Karpas-422 (cell line): Measurements from ENCODE around the gene DNAJA4. TPM values are rescaled to one million over a fixed set of nuclear protein-coding genes. Genes with fewer than 3 reads are reported as not detected.

Experiments
- DNase-seq: peaks from one replicate; pipeline ENCODE4 v3.0.0-alpha.2; 2015
- H2AFZ ChIP-seq: fragments of 200-600 bp; sonication (generic); 2 replicates; pipeline ENCODE4 v1.6.1; 2014; ENCODE audit warnings: antibody characterized with exemption, low read length, mixed read lengths
- H3K27ac ChIP-seq: fragments of 200-600 bp; sonication (generic); 2 replicates; pipeline ENCODE4 v1.5.1; 2014; ENCODE audit warnings: mild to moderate bottlenecking, low read length, moderate library complexity
- H3K27me3 ChIP-seq: fragments of 200-600 bp; sonication (generic); 2 replicates; pipeline ENCODE4 v1.6.1; 2014; ENCODE audit warnings: low read length, mixed read lengths
- H3K36me3 ChIP-seq: fragments of 200-600 bp; sonication (generic); 2 replicates; pipeline ENCODE4 v1.6.1; 2014; ENCODE audit warnings: low read length, mixed read lengths; ENCODE audit not compliant: insufficient read depth
- H3K4me1 ChIP-seq: fragments of 200-600 bp; sonication (generic); 2 replicates; pipeline ENCODE4 v1.6.1; 2014; ENCODE audit warnings: mild to moderate bottlenecking, low read length, mixed read lengths
- H3K4me2 ChIP-seq: fragments of 200-600 bp; sonication (generic); 2 replicates; pipeline ENCODE4 v1.6.1; 2014; ENCODE audit warnings: low read length, low read depth, mild to moderate bottlenecking; ENCODE audit not compliant: poor library complexity, severe bottlenecking
- H3K4me3 ChIP-seq: fragments of 200-600 bp; sonication (generic); 2 replicates; pipeline ENCODE4 v1.5.1; 2014; ENCODE audit warnings: mild to moderate bottlenecking, antibody characterized with exemption, low read length, mixed read lengths
- H3K79me2 ChIP-seq: fragments of 200-600 bp; sonication (generic); 2 replicates; pipeline ENCODE4 v1.6.1; 2014; ENCODE audit warnings: mild to moderate bottlenecking, low read length, mixed read lengths
- H3K9ac ChIP-seq: fragments of 200-600 bp; sonication (generic); 2 replicates; pipeline ENCODE4 v1.6.0; 2014; ENCODE audit warnings: low read length
- H3K9me2 ChIP-seq: fragments of 200-600 bp; sonication (generic), shearing (Covaris generic); replicated peaks from 2 replicates; pipeline ENCODE4 v1.6.0; 2014; ENCODE audit warnings: mild to moderate bottlenecking, low read length, moderate library complexity; ENCODE audit not compliant: insufficient read depth
- H3K9me3 ChIP-seq: fragments of 300-700, 200-600 bp; sonication (generic); 2 replicates; pipeline ENCODE4 v1.6.1; 2014; ENCODE audit warnings: low read length, mixed read lengths
- H4K20me1 ChIP-seq: fragments of 200-600 bp; sonication (generic); 2 replicates; pipeline ENCODE4 v1.6.1; 2014; ENCODE audit warnings: mild to moderate bottlenecking, antibody characterized with exemption, low read length, low read depth; ENCODE audit not compliant: insufficient read depth
- total RNA-seq: library from RNA; depleted of rRNA; stranded (reverse); fragments of >200 nt; shearing (Covaris generic); gene quantifications from 2 replicates; pipeline ENCODE4 v1.2.3, GENCODE V29; 2014; ENCODE audit warnings: low replicate concordance

The DNAJA4 gene
- total RNA-seq, 1 experiment from 2014 or later = not detected

GRCh38 chr15:78228356-78228996 lies 35.9 kb upstream of the DNAJA4 start:
- Histone ChIP-seq H3K9ac (no peak overlapping the region), H3K79me2 (no peaks in the 10 kb centered on the region), H4K20me1 (no peaks in the 10 kb centered on the region), H3K36me3 (no peaks in the 10 kb centered on the region), H3K27ac (no peak overlapping the region), H3K4me3 (no peak overlapping the region), H3K27me3 (no peaks in the 10 kb centered on the region), H3K9me3 (no peaks in the 10 kb centered on the region), H3K4me1 (no peaks in the 10 kb centered on the region), H2AFZ (no peak overlapping the region), H3K9me2 (no peaks in the 10 kb centered on the region), H3K4me2 (no peak overlapping the region)
- no peak for DNase-seq

GRCh38 chr15:78229431-78230406 lies 34.6 kb upstream of the DNAJA4 start:
- H3K9ac ChIP-seq = no peak overlapping the region
- H3K9me2 ChIP-seq = no peaks in the 10 kb centered on the region
- no peaks in the 10 kb centered on the region for H3K79me2 ChIP-seq
- no peaks in the 10 kb centered on the region for H4K20me1 ChIP-seq
- H3K4me2 ChIP-seq = no peak overlapping the region
- no peak overlapping the region for H2AFZ ChIP-seq
- no peak overlapping the region for H3K27ac ChIP-seq
- H3K9me3 ChIP-seq = no peaks in the 10 kb centered on the region
- no peak for DNase-seq
- H3K27me3 ChIP-seq = no peaks in the 10 kb centered on the region
- no peaks in the 10 kb centered on the region for H3K36me3 ChIP-seq
- no peaks in the 10 kb centered on the region for H3K4me1 ChIP-seq
- H3K4me3 ChIP-seq = no peak overlapping the region

- Histone ChIP-seq H3K4me3 (no peak overlapping the region), H3K4me2 (no peak overlapping the region), H3K9ac (no peak overlapping the region), H2AFZ (no peak overlapping the region), H4K20me1 (no peaks in the 10 kb centered on the region), H3K27ac (no peak overlapping the region), H3K9me3 (no peaks in the 10 kb centered on the region), H3K27me3 (no peaks in the 10 kb centered on the region), H3K4me1 (no peaks in the 10 kb centered on the region), H3K79me2 (no peaks in the 10 kb centered on the region), H3K36me3 (no peaks in the 10 kb centered on the region), H3K9me2 (no peaks in the 10 kb centered on the region)
- no peak for DNase-seq
These were observed 31.4 kb upstream of the DNAJA4 start for GRCh38 chr15:78232951-78233350.

GRCh38 chr15:78233496-78233895 lies 30.9 kb upstream of the DNAJA4 start:
- no peaks in the 10 kb centered on the region for H3K4me1 ChIP-seq
- H3K79me2 ChIP-seq = no peaks in the 10 kb centered on the region
- no peak overlapping the region for H3K4me3 ChIP-seq
- H4K20me1 ChIP-seq = no peaks in the 10 kb centered on the region
- no peaks in the 10 kb centered on the region for H3K9me3 ChIP-seq
- no peak overlapping the region for H2AFZ ChIP-seq
- H3K9me2 ChIP-seq = no peaks in the 10 kb centered on the region
- H3K9ac ChIP-seq = no peak overlapping the region
- no peaks in the 10 kb centered on the region for H3K27me3 ChIP-seq
- H3K4me2 ChIP-seq = no peak overlapping the region
- H3K27ac ChIP-seq = no peak overlapping the region
- no peaks in the 10 kb centered on the region for H3K36me3 ChIP-seq
- no peak for DNase-seq

GRCh38 chr15:78234515-78235040 lies 29.8 kb upstream of the DNAJA4 start, which contains the start of gene ACSBG1:
Gene ACSBG1, minus strand, starts transcription at chr15:78234565. Its CDS starts 64 bp downstream, at chr15:78234501.
- H3K4me2 ChIP-seq = no peak within 1 kb of the TSS
- no peak within 1 kb of the TSS for H3K27ac ChIP-seq
- no peaks in the 10 kb centered on the region for H3K36me3 ChIP-seq
- H3K27me3 ChIP-seq = no peaks in the 10 kb centered on the region
- no peaks in the 10 kb centered on the region for H4K20me1 ChIP-seq
- no peaks in the 10 kb centered on the region for H3K9me3 ChIP-seq
- DNase-seq = no peak
- no peak within 1 kb of the TSS for H2AFZ ChIP-seq
- no peak within 1 kb of the TSS for H3K9ac ChIP-seq
- H3K4me3 ChIP-seq = no peak within 1 kb of the TSS
- H3K4me1 ChIP-seq = no peaks in the 10 kb centered on the region
- H3K9me2 ChIP-seq = no peaks in the 10 kb centered on the region
- H3K79me2 ChIP-seq = no peaks in the 10 kb centered on the region

- no peak overlapping the region for H2AFZ ChIP-seq
- no peak overlapping the region for H3K4me3 ChIP-seq
- no peak for DNase-seq
- H3K27me3 ChIP-seq = no peaks in the 10 kb centered on the region
- H3K9ac ChIP-seq = no peak overlapping the region
- no peaks in the 10 kb centered on the region for H3K36me3 ChIP-seq
- no peaks in the 10 kb centered on the region for H4K20me1 ChIP-seq
- H3K27ac ChIP-seq = no peak overlapping the region
- H3K4me2 ChIP-seq = no peak overlapping the region
- H3K79me2 ChIP-seq = no peaks in the 10 kb centered on the region
- H3K9me2 ChIP-seq = no peaks in the 10 kb centered on the region
- no peaks in the 10 kb centered on the region for H3K9me3 ChIP-seq
- no peaks in the 10 kb centered on the region for H3K4me1 ChIP-seq
These were observed 27.9 kb upstream of the DNAJA4 start for GRCh38 chr15:78236491-78236890.

- no peaks in the 10 kb centered on the region for H4K20me1 ChIP-seq
- H3K27me3 ChIP-seq = no peaks in the 10 kb centered on the region
- H3K4me2 ChIP-seq = no peak overlapping the region
- H3K79me2 ChIP-seq = no peaks in the 10 kb centered on the region
- no peaks in the 10 kb centered on the region for H3K4me1 ChIP-seq
- no peak for DNase-seq
- no peaks in the 10 kb centered on the region for H3K9me3 ChIP-seq
- H3K36me3 ChIP-seq = no peaks in the 10 kb centered on the region
- no peak overlapping the region for H2AFZ ChIP-seq
- H3K27ac ChIP-seq = no peak overlapping the region
- H3K9me2 ChIP-seq = no peaks in the 10 kb centered on the region
- H3K4me3 ChIP-seq = no peak overlapping the region
- H3K9ac ChIP-seq = no peak overlapping the region
These were observed 27.2 kb upstream of the DNAJA4 start for GRCh38 chr15:78237146-78237545.

- no peak overlapping the region for H2AFZ ChIP-seq
- no peak overlapping the region for H3K27ac ChIP-seq
- no peaks in the 10 kb centered on the region for H3K9me2 ChIP-seq
- no peak for DNase-seq
- no peaks in the 10 kb centered on the region for H4K20me1 ChIP-seq
- H3K9me3 ChIP-seq = no peaks in the 10 kb centered on the region
- H3K79me2 ChIP-seq = no peaks in the 10 kb centered on the region
- H3K4me2 ChIP-seq = no peak overlapping the region
- H3K9ac ChIP-seq = no peak overlapping the region
- no peak overlapping the region for H3K4me3 ChIP-seq
- no peaks in the 10 kb centered on the region for H3K36me3 ChIP-seq
- no peaks in the 10 kb centered on the region for H3K4me1 ChIP-seq
- no peaks in the 10 kb centered on the region for H3K27me3 ChIP-seq
These were observed 24.6 kb upstream of the DNAJA4 start for GRCh38 chr15:78239811-78240210.
